ENCODE results near the gene LAMB4. TPM values are rescaled to one million over a fixed set of nuclear protein-coding genes. Genes with fewer than 3 reads are reported as not detected.

Gene LAMB4
- total RNA-seq, 4 donors from 2014 or later, result 0.04 to 0.33 TPM; not detected in 2

- H3K27ac ChIP-seq, result no peak overlapping the region
Observed at GRCh38 chr7:107980171-107980570, 150.0 kb downstream of the LAMB4 start.

GRCh38 chr7:107978815-107979408 is 151.2 kb downstream of the LAMB4 start:
- Histone ChIP-seq H3K27me3 (no peaks in the 10 kb centered on the region), H3K36me3 (no peaks in the 10 kb centered on the region), H3K4me3 (no peak overlapping the region), H3K27ac (no peak overlapping the region), H3K9me3 (no peaks in the 10 kb centered on the region), H3K4me1 (no peaks in the 10 kb centered on the region)
- DNase-seq, result no peak
- no peak for ATAC-seq
- in situ Hi-C loops (cut with MboI; ENCODE audit: low sequenced_read_pairs in 4 of 4) (no loop called here), intact Hi-C loops (cut with DNase I; ENCODE audit: low total_unique reads) (loop anchor here (10.0 kb wide), 1 partner anchor 84 kb away; the partner anchor contains the start of gene DLD)
- TF ChIP-seq CTCF (IDR thresholded peaks at IDR 0.05 in 4 of 5, conservative IDR thresholded peaks at IDR 0.05 in 1 of 5) (no peak), POLR2A (IDR thresholded peaks at IDR 0.05) (no peak)

More at GRCh38 chr7:107980171-107980570, 150.0 kb downstream of the LAMB4 start:
- H3K9me3 ChIP-seq, result no peaks in the 10 kb centered on the region
- in situ Hi-C loops (cut with MboI; ENCODE audit: low sequenced_read_pairs in 4 of 4), result no loop called here
- intact Hi-C loops (cut with DNase I; ENCODE audit: low total_unique reads), result no loop called here
- peaks cover 0 to 9% of the 10 kb centered on the region in 2 donors for H3K36me3 ChIP-seq
- DNase-seq, result no peak
- no peak for ATAC-seq
- H3K4me1 ChIP-seq, result no peaks in the 10 kb centered on the region
- no peaks in the 10 kb centered on the region for H3K27me3 ChIP-seq
- TF ChIP-seq POLR2A (IDR thresholded peaks at IDR 0.05) (no peak), CTCF (IDR thresholded peaks at IDR 0.05 in 4 of 5, conservative IDR thresholded peaks at IDR 0.05 in 1 of 5) (no peak)
- H3K4me3 ChIP-seq, result no peak overlapping the region

- in situ Hi-C loops (cut with MboI; ENCODE audit: low sequenced_read_pairs in 4 of 4) (no loop called here), intact Hi-C loops (cut with DNase I; ENCODE audit: low total_unique reads) (loop anchor here (10.0 kb wide), 1 partner anchor 82 kb away; the partner anchor contains the start of gene DLD)
- no peak for DNase-seq
- Histone ChIP-seq H3K4me1 (peaks cover 0 to 7% of the 10 kb centered on the region in 2 donors), H3K27ac (no peak overlapping the region), H3K36me3 (no peaks in the 10 kb centered on the region), H3K4me3 (no peak overlapping the region), H3K27me3 (no peaks in the 10 kb centered on the region), H3K9me3 (no peaks in the 10 kb centered on the region)
- no peak for TF ChIP-seq POLR2A (IDR thresholded peaks at IDR 0.05)
- no peak for TF ChIP-seq CTCF (IDR thresholded peaks at IDR 0.05 in 4 of 5, conservative IDR thresholded peaks at IDR 0.05 in 1 of 5)
- ATAC-seq, result no peak
Observed at GRCh38 chr7:107977048-107977447, 153.1 kb downstream of the LAMB4 start.

GRCh38 chr7:107976620-107977019 is 153.5 kb downstream of the LAMB4 start:
- TF ChIP-seq CTCF (IDR thresholded peaks at IDR 0.05 in 4 of 5, conservative IDR thresholded peaks at IDR 0.05 in 1 of 5) (no peak), POLR2A (IDR thresholded peaks at IDR 0.05) (no peak)
- H3K27ac ChIP-seq, result no peak overlapping the region
- DNase-seq (no peak), ATAC-seq (no peak)
- in situ Hi-C loops (cut with MboI; ENCODE audit: low sequenced_read_pairs in 4 of 4) (no loop called here), intact Hi-C loops (cut with DNase I; ENCODE audit: low total_unique reads) (loop anchor here (10.0 kb wide), 1 partner anchor 82 kb away; the partner anchor contains the start of gene DLD)
- peaks cover 3 to 9% of the 10 kb centered on the region in 2 donors for H3K4me1 ChIP-seq
- no peak overlapping the region for H3K4me3 ChIP-seq
- H3K27me3 ChIP-seq, result no peaks in the 10 kb centered on the region
- no peaks in the 10 kb centered on the region for H3K36me3 ChIP-seq
- no peaks in the 10 kb centered on the region for H3K9me3 ChIP-seq
